ENCODE measurements around the gene USP14. TPM values are rescaled to one million over a fixed set of nuclear protein-coding genes. Genes with fewer than 3 reads are reported as not detected.

Gene USP14
- polyA plus RNA-seq, 2 of the 4 experiments (the other 2 are of a cell fraction) = 50.6 to 83.9 TPM

- Histone ChIP-seq H3K4me1 (no peaks in the 10 kb centered on the region), H3K9me3 (no peaks in the 10 kb centered on the region), H3K4me2 (no peak overlapping the region), H3K4me3 (no peak overlapping the region), H3K27ac (no peak overlapping the region)
- ChIA-PET CTCF (no interaction called here), POLR2A (no interaction called here)
- FAIRE-seq (no peak), DNase-seq (ENCODE audit: low read depth in 1 of 2, low spot score in 1 of 2) (no peak), ATAC-seq (no peak)
- TF ChIP-seq RFX5 (IDR thresholded peaks at IDR 0.05) (no peak), ZNF302 (CRISPR knock-in tag; IDR thresholded peaks at IDR 0.05) (no peak), SMC3 (IDR thresholded peaks at IDR 0.05) (no peak), REST (IDR thresholded peaks at IDR 0.05) (no peak)
- WGBS (ENCODE audit: missing lambda C conversion rate) = 88% methylated on average over 6 of the region's 6 CpGs
These were observed 69.0 kb downstream of the USP14 start for GRCh38 chr18:227374-227773.

- no peak for DNase-seq (ENCODE audit: low read depth in 1 of 2, low spot score in 1 of 2)
- TF ChIP-seq HOXA7 (CRISPR knock-in tag; IDR thresholded peaks at IDR 0.05) (no peak), FOXS1 (CRISPR knock-in tag; IDR thresholded peaks at IDR 0.05) (no peak), RNF2 (IDR thresholded peaks at IDR 0.05; ENCODE audit: borderline replicate concordance, low read depth) (no peak), HMGXB4 (CRISPR knock-in tag; IDR thresholded peaks at IDR 0.05; ENCODE audit: borderline replicate concordance) (no peak), BHLHE40 (IDR thresholded peaks at IDR 0.05; ENCODE audit: low read depth, low read length) (no peak), ZC3H11A (IDR thresholded peaks at IDR 0.05) (no peak)
- Histone ChIP-seq H3K4me2 (no peak overlapping the region), H3K27ac (no peak overlapping the region), H3K4me1 (no peaks in the 10 kb centered on the region), H3K4me3 (no peak overlapping the region), H3K9me3 (no peaks in the 10 kb centered on the region)
- ChIA-PET POLR2A (no interaction called here), CTCF (no interaction called here)
- WGBS (ENCODE audit: missing lambda C conversion rate) = 73% methylated on average over 4 of the region's 4 CpGs
- FAIRE-seq = no peak
- no peak for ATAC-seq
These were observed 69.5 kb downstream of the USP14 start for GRCh38 chr18:227902-228301.

GRCh38 chr18:228586-228985 lies 70.2 kb downstream of the USP14 start:
- 100% methylated on average over 1 of the region's 1 CpG for WGBS (ENCODE audit: missing lambda C conversion rate)
- no peak for FAIRE-seq
- TF ChIP-seq NR3C1 (IDR thresholded peaks at IDR 0.05) (no peak), E2F6 (IDR thresholded peaks at IDR 0.05; ENCODE audit: borderline replicate concordance, low read depth) (no peak), POLR2AphosphoS2 (conservative IDR thresholded peaks at IDR 0.05; ENCODE audit: low read length) (no peak), ZNF302 (CRISPR knock-in tag; IDR thresholded peaks at IDR 0.05) (no peak), GATA3 (IDR thresholded peaks at IDR 0.05; ENCODE audit: borderline replicate concordance) (no peak), SREBF2 (IDR thresholded peaks at IDR 0.05) (no peak), MAX (IDR thresholded peaks at IDR 0.05) (no peak), HOXB13 (CRISPR knock-in tag; IDR thresholded peaks at IDR 0.05; ENCODE audit: low read depth) (no peak), ZC3H11A (IDR thresholded peaks at IDR 0.05) (no peak), HEYL (CRISPR knock-in tag; IDR thresholded peaks at IDR 0.05) (no peak), HOXA7 (CRISPR knock-in tag; IDR thresholded peaks at IDR 0.05) (no peak), NFE2L2 (conservative IDR thresholded peaks at IDR 0.05; ENCODE audit: low read length) (no peak), REST (IDR thresholded peaks at IDR 0.05) (no peak), TFCP2L1 (CRISPR knock-in tag; IDR thresholded peaks at IDR 0.05) (no peak), ZSCAN20 (CRISPR knock-in tag; IDR thresholded peaks at IDR 0.05) (no peak), RAD21 (conservative IDR thresholded peaks at IDR 0.05 in 1 of 2, IDR thresholded peaks at IDR 0.05 in 1 of 2) (no peak), CHD4 (IDR thresholded peaks at IDR 0.05; ENCODE audit: borderline replicate concordance) (no peak), CBX2 (IDR thresholded peaks at IDR 0.05; ENCODE audit: borderline replicate concordance, low read depth) (no peak), FOSL2 (IDR thresholded peaks at IDR 0.05) (no peak), FOSL2 (CRISPR knock-in tag; IDR thresholded peaks at IDR 0.05) (no peak)

More at GRCh38 chr18:228586-228985, 70.2 kb downstream of the USP14 start:
- ATAC-seq (no peak), DNase-seq (ENCODE audit: low read depth in 1 of 2, low spot score in 1 of 2) (no peak)
- no peaks in the 10 kb centered on the region for H3K4me1 ChIP-seq
- H3K9me3 ChIP-seq = no peaks in the 10 kb centered on the region
- no peak overlapping the region for H3K27ac ChIP-seq
- H3K4me2 ChIP-seq = no peak overlapping the region
- ChIA-PET POLR2A (no interaction called here), CTCF (no interaction called here)
- no peak overlapping the region for H3K4me3 ChIP-seq
